ENCODE data around the gene DPYSL3.
"Not testable (repeated sequence)": the region's sequence is repeated elsewhere in the genome, so short reads cannot be mapped to it uniquely, and the experiment has no call there.

Gene DPYSL3

GRCh38 chr5:147400126-147400809 is 109.6 kb downstream of the DPYSL3 start:
- no peak for DNase-seq

- DNase-seq: no peak
Measured at GRCh38 chr5:147398860-147399259, 111.0 kb downstream of the DPYSL3 start.

- DNase-seq: no peak
Measured at GRCh38 chr5:147397616-147398015, 112.3 kb downstream of the DPYSL3 start.

- DNase-seq: no peak
Measured at GRCh38 chr5:147396070-147396823, 113.6 kb downstream of the DPYSL3 start.

- DNase-seq: no peak
Measured at GRCh38 chr5:147393874-147394672, 115.8 kb downstream of the DPYSL3 start.

- DNase-seq: no peak
Measured at GRCh38 chr5:147391781-147392180, 118.1 kb downstream of the DPYSL3 start.

- no peak for DNase-seq
Measured at GRCh38 chr5:147390654-147391225, 119.1 kb downstream of the DPYSL3 start.

GRCh38 chr5:147388184-147389108 is 121.4 kb downstream of the DPYSL3 start:
- no peak for DNase-seq

- no peak for DNase-seq
Measured at GRCh38 chr5:147387109-147387508, 122.8 kb downstream of the DPYSL3 start.

- DNase-seq: no peak
Measured at GRCh38 chr5:147384346-147385193, 125.3 kb downstream of the DPYSL3 start.

- no peak for DNase-seq
Measured at GRCh38 chr5:147382776-147383175, 127.1 kb downstream of the DPYSL3 start.

GRCh38 chr5:147381555-147381954 is 128.3 kb downstream of the DPYSL3 start:
- no peak for DNase-seq

- no peak for DNase-seq
Measured at GRCh38 chr5:147377682-147378081, 132.2 kb downstream of the DPYSL3 start.

- DNase-seq: no peak
Measured at GRCh38 chr5:147375151-147375550, 134.7 kb downstream of the DPYSL3 start.

GRCh38 chr5:147373328-147373727 is 136.5 kb downstream of the DPYSL3 start:
- no peak for DNase-seq

- no peak for DNase-seq
Measured at GRCh38 chr5:147372191-147372590, 137.7 kb downstream of the DPYSL3 start.

- no peak for DNase-seq
Measured at GRCh38 chr5:147371290-147371689, 138.6 kb downstream of the DPYSL3 start.

- DNase-seq: no peak
Measured at GRCh38 chr5:147369742-147370374, 140.0 kb downstream of the DPYSL3 start.

GRCh38 chr5:147367381-147367780 is 142.5 kb downstream of the DPYSL3 start:
- DNase-seq: not testable (repeated sequence)

GRCh38 chr5:147361441-147362175 is 148.3 kb downstream of the DPYSL3 start:
- DNase-seq: no peak

Data from NCI-H2171 (cell line).